Erythroblast (primary cell): Measurements from ENCODE around the gene ZNF594.
A peak's percentile ranks its signal among the peaks of the same experiment; 100 is the strongest.

ENCODE experiments used
- GATA1 ChIP-seq: IDR thresholded peaks from 2 replicates; pipeline ENCODE4 v1.6.1; 2011; ENCODE audit warnings: low read depth, mild to moderate bottlenecking, control low read depth, low read length, moderate library complexity
- POLR2A ChIP-seq: IDR thresholded peaks from 2 replicates; pipeline ENCODE4 v1.6.1; 2011; ENCODE audit warnings: mild to moderate bottlenecking, low read length

DNA sequence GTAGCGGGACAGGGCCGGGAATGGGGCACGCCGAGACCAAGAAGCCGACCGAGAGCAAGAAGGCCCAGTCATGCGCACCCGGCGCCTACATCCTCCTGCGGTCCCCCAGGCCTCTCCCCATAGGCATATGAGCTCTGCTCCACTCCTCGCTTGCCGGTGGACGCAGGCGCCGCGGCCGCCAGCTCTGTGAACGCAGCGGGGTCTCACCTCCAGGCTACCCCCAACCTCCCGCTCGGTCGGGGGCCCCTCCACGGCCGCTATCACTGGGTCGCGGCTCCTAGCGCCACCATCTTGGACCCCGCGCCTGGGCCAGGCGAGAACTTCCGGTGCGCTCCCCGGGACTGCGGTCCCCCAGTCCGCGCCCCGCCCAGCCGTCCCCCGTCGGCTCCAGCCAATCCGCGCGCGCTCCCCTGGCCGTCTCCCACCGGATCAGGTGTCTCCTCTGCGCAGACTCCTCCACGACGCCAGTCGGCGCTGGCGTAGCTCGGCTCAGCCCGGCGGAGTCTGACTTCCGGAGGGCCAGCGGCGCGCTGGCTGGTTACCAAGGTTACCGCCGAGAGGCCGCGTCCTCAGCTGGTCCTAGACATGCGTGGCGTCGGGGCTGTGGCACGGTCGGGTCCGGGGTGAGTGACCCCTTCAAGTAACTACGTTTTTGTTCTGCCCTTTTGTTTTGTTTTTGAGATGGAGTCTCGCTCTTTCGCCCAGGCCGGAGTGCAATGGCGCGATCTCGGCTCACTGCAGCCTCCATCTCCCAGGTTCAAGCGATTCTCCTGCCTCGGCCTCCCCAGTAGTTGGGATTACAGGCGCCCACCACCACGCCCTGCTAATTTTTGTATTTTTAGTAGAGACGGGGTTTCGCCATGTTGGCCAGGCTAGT lies at the start of gene ZNF594:
- TF ChIP-seq POLR2A (peak; percentile 83), GATA1 (no peak)
